HG03159 (cell line): ENCODE results near the gene TRIM73.
"Not testable (repeated sequence)": the region's sequence is repeated elsewhere in the genome, so short reads cannot be mapped to it uniquely, and the experiment has no call there.

ENCODE experiments used
- ATAC-seq: cut with Tn5 transposase; IDR thresholded peaks from one replicate; pipeline ENCODE4 v1.9.1; 2021; ENCODE audit warnings: mild to moderate bottlenecking, moderate library complexity; ENCODE audit not compliant: unreplicated experiment

TRIM73 gene

GRCh38 chr7:75415428-75415817 lies 20.0 kb downstream of the TRIM73 start:
- not testable (repeated sequence) for ATAC-seq

GRCh38 chr7:75415829-75416373 lies 20.5 kb downstream of the TRIM73 start:
- not testable (repeated sequence) for ATAC-seq

GRCh38 chr7:75416787-75417186 lies 21.4 kb downstream of the TRIM73 start:
- not testable (repeated sequence) for ATAC-seq

GRCh38 chr7:75418292-75418858 lies 22.9 kb downstream of the TRIM73 start:
- ATAC-seq: not testable (repeated sequence)

- ATAC-seq: not testable (repeated sequence)
These were observed 23.8 kb downstream of the TRIM73 start for GRCh38 chr7:75419210-75419609.

- ATAC-seq: not testable (repeated sequence)
These were observed 24.3 kb downstream of the TRIM73 start for GRCh38 chr7:75419693-75420092.

GRCh38 chr7:75420152-75420551 lies 24.7 kb downstream of the TRIM73 start:
- not testable (repeated sequence) for ATAC-seq

- ATAC-seq: not testable (repeated sequence)
These were observed 26.6 kb downstream of the TRIM73 start for GRCh38 chr7:75421798-75422710.

GRCh38 chr7:75423481-75423880 lies 28.1 kb downstream of the TRIM73 start:
- not testable (repeated sequence) for ATAC-seq

- not testable (repeated sequence) for ATAC-seq
These were observed 43.6 kb downstream of the TRIM73 start for GRCh38 chr7:75439000-75439399.

GRCh38 chr7:75442101-75442464 lies 46.7 kb downstream of the TRIM73 start:
- peak; percentile 41 for ATAC-seq

GRCh38 chr7:75442465-75443111 lies 47.2 kb downstream of the TRIM73 start:
- peak; percentile 69 for ATAC-seq

GRCh38 chr7:75449946-75450345 lies 54.5 kb downstream of the TRIM73 start:
- not testable (repeated sequence) for ATAC-seq

GRCh38 chr7:75452494-75452955 lies 57.1 kb downstream of the TRIM73 start:
- peak; percentile 87 for ATAC-seq
